Stomach (tissue), 19 donors: ENCODE data around the gene EXOC2. TPM values are rescaled to one million over a fixed set of nuclear protein-coding genes. Genes with fewer than 3 reads are reported as not detected.

ENCODE experiments used
- DNase-seq, 2 donors: peaks; one replicate each; pipeline versions ENCODE4 v3.0.0 to v3.0.0-alpha.2; 2013 to 2019
- H3K27ac ChIP-seq, 5 donors: fragments of 200-600 bp in 4 of 5; sonication (generic) in 4 of 5; one replicate each; pipeline ENCODE4 v1.5.1; 2013 to 2019; ENCODE audit warnings: mild to moderate bottlenecking in 1 of 5, moderate library complexity in 1 of 5
- H3K27me3 ChIP-seq, 3 donors: fragments of 200-600 bp; sonication (generic); one replicate each; pipeline ENCODE4 v1.5.1; 2017 to 2019; ENCODE audit warnings: mixed run types in 1 of 3
- H3K36me3 ChIP-seq, 4 donors: fragments of 200-600 bp; sonication (generic); 1 replicate in 3 of 4; 2 replicates in 1 of 4; pipeline ENCODE4 v1.5.1; 2016 to 2019
- H3K4me1 ChIP-seq, 4 donors: fragments of 200-600 bp; sonication (generic); one replicate each; pipeline ENCODE4 v1.5.1; 2016 to 2019
- H3K4me3 ChIP-seq, 4 donors: fragments of 200-600 bp; sonication (generic) in 3 of 4; one replicate each; pipeline ENCODE4 v1.5.1; 2016 to 2019; ENCODE audit warnings: mild to moderate bottlenecking in 1 of 4
- H3K9me3 ChIP-seq, 4 donors: fragments of 200-600 bp; sonication (generic); one replicate each; pipeline ENCODE4 v1.5.1; 2016 to 2019
- EP300 ChIP-seq: sonication (generic); formaldehyde crosslinking; IDR thresholded peaks from one replicate; pipeline ENCODE4 v1.6.1; 2017; ENCODE audit warnings: antibody characterized with exemption
- POLR2A ChIP-seq, 4 donors: fragments of 450-650 bp; IDR thresholded peaks; one replicate each; pipeline ENCODE4 v1.6.1; 2016; ENCODE audit warnings: antibody characterized with exemption in 4 of 4, control low read depth in 2 of 4, mild to moderate bottlenecking in 1 of 4, moderate library complexity in 1 of 4
- POLR2AphosphoS5 ChIP-seq, 3 donors: sonication (generic); formaldehyde crosslinking; IDR thresholded peaks; one replicate each; pipeline ENCODE4 v1.6.1; 2016; ENCODE audit warnings: antibody characterized with exemption in 3 of 3
- WGBS, 5 donors: extraction: QIAGEN DNeasy Blood & Tissue Kit in 3 of 5; methylation state at CpG; one replicate each; pipeline versions ENCODE4 v1.1.5 to v1.1.7; 2013 to 2018; 5-methylcytosine and 5-hydroxymethylcytosine counted together
- intact Hi-C: fragments of 100-400 bp; cut with DNase I; formaldehyde crosslinking; loops from one replicate; pipeline ENCODE4 v1.15.1; 2023; ENCODE audit warnings: low total_unique reads
- long read RNA-seq, 10 donors: transcript quantifications; one replicate each; lab custom pipeline, GENCODE V29; 2026
- polyA plus RNA-seq, 3 donors: library from polyadenylated mRNA; stranded (reverse); fragments of 200-250 nt; gene quantifications; one replicate each; pipeline ENCODE4 v1.2.3, GENCODE V29; 2013
- total RNA-seq, 5 donors: library from RNA; depleted of rRNA; stranded (reverse); fragments of >200 nt; gene quantifications; one replicate each; pipeline versions ENCODE4 v1.1.0 to v1.2.3, GENCODE V29; 2014 to 2016
- TF ChIP-seq, protein P1 (sequence below), 7 experiments: fragments of 450-650 bp in 4 of 7; fragments of 200-600 bp in 3 of 7; sonication (generic) in 3 of 7; IDR thresholded peaks; one replicate each; pipeline ENCODE4 v1.5.1; 2016 to 2019; ENCODE audit warnings: antibody characterized with exemption in 7 of 7, control low read depth in 2 of 7, mild to moderate bottlenecking in 1 of 7
- donor health status: healthy with polysubstance abuse.
- donor health status: Bipolar disorder and iron deficiency.
- donor health status: healthy.

Gene EXOC2
- total RNA-seq (10 to 100 TPM in 4 of 5 donors, 1 to 10 TPM in 1; 6.7 to 39.7 (median 20.3) TPM), polyA plus RNA-seq (1 to 10 TPM; 5.3 to 8.9 (median 8.5) TPM)
- long read RNA-seq, donor 1, partial matches to known transcripts, result 0 of 2 reads
- long read RNA-seq, donor 1, other reads (novel, unspliced or antisense), result 0 of 2 reads
- long read RNA-seq, donor 2, full-length matches to known transcripts, result 1 of 1 reads
- long read RNA-seq, donor 2, partial matches to known transcripts, result 0 of 1 reads
- long read RNA-seq, donor 2, other reads (novel, unspliced or antisense), result 0 of 1 reads
- long read RNA-seq, donor 3, result 0 reads
- long read RNA-seq, donor 4, result 0 reads
- long read RNA-seq, donor 5, full-length matches to known transcripts, result 2 of 2 reads
- long read RNA-seq, donor 5, partial matches to known transcripts, result 0 of 2 reads
- long read RNA-seq, donor 5, other reads (novel, unspliced or antisense), result 0 of 2 reads
- long read RNA-seq, donor 6, full-length matches to known transcripts, result 6 of 6 reads
- long read RNA-seq, donor 6, partial matches to known transcripts, result 0 of 6 reads
- long read RNA-seq, donor 6, other reads (novel, unspliced or antisense), result 0 of 6 reads
- long read RNA-seq, donor 7, full-length matches to known transcripts, result 1 of 1 reads
- long read RNA-seq, donor 7, partial matches to known transcripts, result 0 of 1 reads
- long read RNA-seq, donor 7, other reads (novel, unspliced or antisense), result 0 of 1 reads
- long read RNA-seq, donor 8, full-length matches to known transcripts, result 2 of 2 reads
- long read RNA-seq, donor 8, partial matches to known transcripts, result 0 of 2 reads
- long read RNA-seq, donor 8, other reads (novel, unspliced or antisense), result 0 of 2 reads
- long read RNA-seq, donor 9, result 0 reads
- long read RNA-seq, donor 10, full-length matches to known transcripts, result 1 of 1 reads
- long read RNA-seq, donor 10, partial matches to known transcripts, result 0 of 1 reads
- long read RNA-seq, donor 10, other reads (novel, unspliced or antisense), result 0 of 1 reads

DNA sequence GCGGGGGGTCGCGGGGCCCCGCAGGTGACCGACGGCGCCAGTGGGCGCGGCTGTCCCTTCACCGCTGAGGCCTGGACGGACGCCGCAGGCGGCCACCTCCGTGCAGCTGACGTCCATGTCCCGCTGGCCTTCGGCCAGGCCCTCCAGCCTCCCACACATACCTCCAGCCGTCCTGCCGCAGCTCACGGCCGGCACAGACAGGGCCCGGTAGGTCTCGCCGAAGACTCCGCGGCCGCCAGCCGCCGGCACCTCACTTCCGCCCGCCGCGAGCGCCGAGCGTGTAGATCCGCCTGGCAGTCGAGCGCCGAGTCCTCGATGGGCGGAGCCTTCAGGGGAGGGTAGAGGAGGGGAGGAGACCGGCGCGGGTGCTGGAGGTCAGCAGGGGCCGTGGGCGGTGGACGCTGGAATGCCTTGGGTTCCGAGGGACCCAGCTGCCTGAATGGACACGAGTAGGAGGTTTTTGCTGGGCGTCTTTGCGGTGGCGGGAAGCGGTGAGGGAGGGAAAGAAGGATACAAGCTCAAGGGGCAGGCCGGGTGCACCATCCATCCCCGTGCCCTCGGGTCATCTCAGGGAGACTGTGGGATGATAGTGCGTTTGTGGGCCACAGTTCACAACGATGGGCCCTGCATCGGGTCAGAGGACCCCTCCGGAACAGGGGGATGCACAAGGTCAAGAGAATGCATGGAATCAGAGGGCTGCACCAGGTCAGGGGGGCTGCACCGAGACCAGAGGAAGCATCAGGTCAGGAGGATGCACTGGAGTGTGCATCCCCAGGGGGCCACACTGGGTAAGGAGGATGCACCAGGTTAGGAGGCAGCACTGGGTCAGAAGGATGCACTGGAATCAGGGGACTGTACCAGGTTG is at the start of gene EXOC2:
Gene EXOC2 (minus strand): TSS at position 282 of the 865 bp plus-strand sequence. CDS start 55,321 bp downstream, outside the sequence.
- peaks cover 0 to 44% (median 26%) of the 10 kb centered on the region in 4 donors for H3K4me1 ChIP-seq
- intact Hi-C loops, result no loop called here
- H3K36me3 ChIP-seq, result peaks cover 0 to 15% (median 2%) of the 10 kb centered on the region in 4 donors
- peak in 1 of 4 donors; percentile 51 for TF ChIP-seq POLR2A (IDR thresholded peaks at IDR 0.05)
- TF ChIP-seq EP300, result no peak
- TF ChIP-seq, protein P1, sequence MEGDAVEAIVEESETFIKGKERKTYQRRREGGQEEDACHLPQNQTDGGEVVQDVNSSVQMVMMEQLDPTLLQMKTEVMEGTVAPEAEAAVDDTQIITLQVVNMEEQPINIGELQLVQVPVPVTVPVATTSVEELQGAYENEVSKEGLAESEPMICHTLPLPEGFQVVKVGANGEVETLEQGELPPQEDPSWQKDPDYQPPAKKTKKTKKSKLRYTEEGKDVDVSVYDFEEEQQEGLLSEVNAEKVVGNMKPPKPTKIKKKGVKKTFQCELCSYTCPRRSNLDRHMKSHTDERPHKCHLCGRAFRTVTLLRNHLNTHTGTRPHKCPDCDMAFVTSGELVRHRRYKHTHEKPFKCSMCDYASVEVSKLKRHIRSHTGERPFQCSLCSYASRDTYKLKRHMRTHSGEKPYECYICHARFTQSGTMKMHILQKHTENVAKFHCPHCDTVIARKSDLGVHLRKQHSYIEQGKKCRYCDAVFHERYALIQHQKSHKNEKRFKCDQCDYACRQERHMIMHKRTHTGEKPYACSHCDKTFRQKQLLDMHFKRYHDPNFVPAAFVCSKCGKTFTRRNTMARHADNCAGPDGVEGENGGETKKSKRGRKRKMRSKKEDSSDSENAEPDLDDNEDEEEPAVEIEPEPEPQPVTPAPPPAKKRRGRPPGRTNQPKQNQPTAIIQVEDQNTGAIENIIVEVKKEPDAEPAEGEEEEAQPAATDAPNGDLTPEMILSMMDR (IDR thresholded peaks at IDR 0.05), result peak in 1 of 7 experiments; percentile 8
- TF ChIP-seq POLR2AphosphoS5 (IDR thresholded peaks at IDR 0.05), result peak; percentile 52 to 89 (median 86)
- peak within 1 kb of the TSS; percentile 87 to 92 (median 91) for H3K27ac ChIP-seq
- H3K4me3 ChIP-seq, result peak within 1 kb of the TSS; percentile 96 to 99 (median 98)
- H3K27me3 ChIP-seq, result no peaks in the 10 kb centered on the region
- H3K9me3 ChIP-seq, result no peaks in the 10 kb centered on the region
- WGBS, 5 donors, result 1 to 3% (median 2%) methylated on average over 19 to 63 of the region's 63 CpGs
- peak; percentile 86 to 95 for DNase-seq

- H3K4me3 ChIP-seq, result no peak overlapping the region
- no peaks in the 10 kb centered on the region for H3K36me3 ChIP-seq
- TF ChIP-seq, protein P1 (IDR thresholded peaks at IDR 0.05), result no peak
- no peak for TF ChIP-seq POLR2AphosphoS5 (IDR thresholded peaks at IDR 0.05)
- no peak for TF ChIP-seq EP300
- no peak for TF ChIP-seq POLR2A (IDR thresholded peaks at IDR 0.05)
- H3K4me1 ChIP-seq, result no peaks in the 10 kb centered on the region
- WGBS, 5 donors, result 87 to 94% (median 91%) methylated on average over 5 of the region's 5 CpGs
- no peaks in the 10 kb centered on the region for H3K27me3 ChIP-seq
- intact Hi-C loops, result no loop called here
- H3K27ac ChIP-seq, result no peak overlapping the region
- DNase-seq, result no peak
- H3K9me3 ChIP-seq, result no peaks in the 10 kb centered on the region
Observed at GRCh38 chr6:741410-742339, 48.7 kb upstream of the EXOC2 start.

DNA sequence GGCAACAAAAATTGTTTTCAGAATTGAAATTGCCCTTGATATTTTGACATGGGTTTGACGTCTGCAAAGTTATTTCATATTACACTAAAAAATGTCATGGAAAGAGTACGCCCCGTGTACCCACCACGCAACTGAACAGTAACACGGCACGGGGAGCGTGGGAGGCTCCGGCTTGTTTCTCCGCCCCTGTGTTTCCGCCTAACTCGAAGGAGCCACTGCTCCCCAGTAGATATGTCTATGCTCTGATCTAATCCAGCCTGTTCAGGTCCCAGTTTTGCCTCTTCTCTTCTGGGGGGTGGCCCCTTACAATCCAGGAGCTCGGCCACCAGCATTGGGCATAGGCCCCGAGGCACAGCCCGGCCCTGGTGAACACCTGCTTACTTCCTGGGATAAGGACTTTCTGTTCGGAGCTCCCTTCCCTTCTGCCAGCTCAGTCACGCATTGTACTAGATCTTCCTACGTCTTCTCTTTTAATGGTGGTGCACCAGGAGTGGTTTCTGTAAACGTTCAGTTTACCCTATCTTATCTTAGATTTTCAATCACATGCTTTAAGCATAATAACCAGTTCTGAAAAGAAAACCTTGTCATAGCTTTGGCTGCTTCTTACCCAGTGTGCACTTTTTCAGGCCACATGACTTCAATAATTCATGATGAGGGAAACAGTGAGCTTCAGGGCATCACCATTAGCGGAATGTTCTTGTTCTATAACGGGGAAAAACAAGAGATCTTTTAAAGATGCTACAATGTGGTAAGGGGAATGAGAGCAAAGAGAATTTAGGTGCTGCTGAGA is 43.9 kb upstream of the EXOC2 start:
- H3K9me3 ChIP-seq, result no peaks in the 10 kb centered on the region
- no peak overlapping the region for H3K4me3 ChIP-seq
- H3K27ac ChIP-seq, result peak overlapping the region in 1 of 5 donors; percentile 27
- no peaks in the 10 kb centered on the region for H3K27me3 ChIP-seq
- TF ChIP-seq, protein P1 (IDR thresholded peaks at IDR 0.05), result no peak
- TF ChIP-seq POLR2A (IDR thresholded peaks at IDR 0.05) (no peak), EP300 (no peak), POLR2AphosphoS5 (IDR thresholded peaks at IDR 0.05) (no peak)
- intact Hi-C loops, result no loop called here
- H3K4me1 ChIP-seq, result peaks cover 0 to 1% (median 0%) of the 10 kb centered on the region in 4 donors
- DNase-seq, result no peak
- WGBS, 5 donors, result 67 to 88% (median 81%) methylated on average over 20 of the region's 20 CpGs
- no peaks in the 10 kb centered on the region for H3K36me3 ChIP-seq
